Thoracic aorta (tissue), 2 donors: ENCODE measurements around the gene CHAF1B. TPM values are rescaled to one million over a fixed set of nuclear protein-coding genes. Genes with fewer than 3 reads are reported as not detected.

ENCODE experiments used
- ATAC-seq: fragments of 150-250 bp; one replicate; pipeline ENCODE4 v1.8.0; 2017; ENCODE audit warnings: low read depth; ENCODE audit not compliant: insufficient number of reproducible peaks, low FRiP score
- DNase-seq: peaks from one replicate; pipeline ENCODE4 v3.0.0-alpha.2; 2020; ENCODE audit warnings: low spot score
- H3K27ac ChIP-seq, 2 donors: fragments of 200-600 bp; sonication (generic); 1 replicate in 1 of 2; 2 replicates in 1 of 2; pipeline ENCODE4 v1.5.1; 2016; ENCODE audit warnings: mild to moderate bottlenecking in 2 of 2, moderate library complexity in 2 of 2
- H3K27me3 ChIP-seq: fragments of 200-600 bp; sonication (generic); replicated peaks from 2 replicates; pipeline ENCODE4 v1.6.0; 2016; ENCODE audit warnings: mild to moderate bottlenecking; ENCODE audit not compliant: insufficient read depth
- H3K36me3 ChIP-seq: fragments of 200-600 bp; sonication (generic); one replicate; pipeline ENCODE4 v1.5.1; 2016
- H3K4me1 ChIP-seq, 2 donors: fragments of 200-600 bp; sonication (generic); 1 replicate in 1 of 2; 2 replicates in 1 of 2; pipeline versions ENCODE4 v1.5.1 to v1.6.0; 2016; ENCODE audit warnings: low read depth in 2 of 2, mild to moderate bottlenecking in 1 of 2; ENCODE audit not compliant: control insufficient read depth in 1 of 2
- H3K4me3 ChIP-seq: fragments of 200-600 bp; sonication (generic); 2 replicates; pipeline ENCODE4 v1.5.1; 2016; ENCODE audit warnings: mild to moderate bottlenecking
- H3K9me3 ChIP-seq: fragments of 200-600 bp; sonication (generic); 2 replicates; pipeline ENCODE4 v1.5.1; 2016
- CTCF ChIP-seq: fragments of 200-600 bp; sonication (generic); IDR thresholded peaks from one replicate; pipeline ENCODE4 v1.5.1; 2019; ENCODE audit warnings: antibody characterized with exemption
- total RNA-seq, 2 donors: library from RNA; depleted of rRNA; stranded (reverse); fragments of >200 nt; gene quantifications; one replicate each; pipeline versions ENCODE4 v1.1.0 to v1.2.3, GENCODE V29; 2016

The CHAF1B gene
- total RNA-seq, 2 donors from 2014 or later = 0.35 to 1.2 TPM

GRCh38 chr21:36431252-36431651 is 46.1 kb downstream of the CHAF1B start:
- H3K27ac ChIP-seq = peak overlapping the region in 1 of 2 donors; percentile 65
- no peaks in the 10 kb centered on the region for H3K36me3 ChIP-seq
- peaks cover 2 to 16% of the 10 kb centered on the region in 2 donors for H3K4me1 ChIP-seq
- H3K4me3 ChIP-seq = peak overlapping the region; percentile 62
- ATAC-seq = no peak
- H3K9me3 ChIP-seq = no peaks in the 10 kb centered on the region
- DNase-seq = no peak
- TF ChIP-seq CTCF = no peak
- H3K27me3 ChIP-seq = no peaks in the 10 kb centered on the region

DNA sequence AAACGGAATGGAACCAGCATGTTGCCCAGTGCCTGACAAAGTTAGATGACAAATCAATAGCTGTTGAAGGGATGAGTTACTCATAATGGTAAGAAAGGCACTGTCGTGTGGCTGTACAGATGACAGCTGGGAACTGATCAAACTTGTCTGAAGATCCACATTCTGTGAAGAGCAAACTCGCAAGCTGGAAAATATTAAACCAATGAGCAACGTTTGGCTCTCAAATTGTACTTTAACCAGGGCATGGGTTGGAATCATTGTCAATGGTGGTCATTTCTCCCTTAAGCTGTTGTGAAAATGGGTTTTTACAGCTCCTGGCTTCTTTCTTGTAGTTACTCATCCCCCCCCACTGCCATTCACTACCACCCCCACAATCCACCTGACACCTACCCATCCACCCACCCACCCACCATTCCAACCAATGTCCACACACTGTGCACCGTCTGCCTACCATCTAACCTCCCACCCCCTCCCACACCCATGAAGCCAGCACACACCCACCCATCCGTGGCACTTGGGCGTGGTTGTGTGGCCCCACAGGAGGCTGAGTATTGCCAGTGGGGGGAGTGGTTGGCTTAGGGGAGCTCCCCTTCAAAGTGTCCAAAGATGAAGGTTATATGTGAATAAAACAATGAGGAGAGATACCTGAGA is 48.0 kb downstream of the CHAF1B start:
- DNase-seq = no peak

GRCh38 chr21:36434144-36434543 is 49.0 kb downstream of the CHAF1B start:
- H3K27me3 ChIP-seq = no peaks in the 10 kb centered on the region
- peaks cover 2 to 16% of the 10 kb centered on the region in 2 donors for H3K4me1 ChIP-seq
- H3K4me3 ChIP-seq = no peak overlapping the region
- H3K9me3 ChIP-seq = no peaks in the 10 kb centered on the region
- no peak for TF ChIP-seq CTCF
- DNase-seq (no peak), ATAC-seq (no peak)
- no peaks in the 10 kb centered on the region for H3K36me3 ChIP-seq
- no peak overlapping the region for H3K27ac ChIP-seq

More for the DNA sequence above, 48.0 kb downstream of the CHAF1B start:
- Histone ChIP-seq H3K27ac (no peak overlapping the region), H3K27me3 (no peaks in the 10 kb centered on the region), H3K36me3 (no peaks in the 10 kb centered on the region), H3K9me3 (no peaks in the 10 kb centered on the region), H3K4me3 (no peak overlapping the region), H3K4me1 (peaks cover 2 to 16% of the 10 kb centered on the region in 2 donors)
- ATAC-seq = no peak
- no peak for TF ChIP-seq CTCF

GRCh38 chr21:36436829-36437744 is 51.9 kb downstream of the CHAF1B start:
- no peak for ATAC-seq
- Histone ChIP-seq H3K27me3 (no peaks in the 10 kb centered on the region), H3K4me1 (no peaks in the 10 kb centered on the region), H3K27ac (no peak overlapping the region), H3K9me3 (no peaks in the 10 kb centered on the region), H3K36me3 (no peaks in the 10 kb centered on the region), H3K4me3 (no peak overlapping the region)
- TF ChIP-seq CTCF = no peak
- DNase-seq = no peak

- H3K9me3 ChIP-seq = no peaks in the 10 kb centered on the region
- H3K27ac ChIP-seq = no peak overlapping the region
- ATAC-seq (no peak), DNase-seq (no peak)
- no peaks in the 10 kb centered on the region for H3K27me3 ChIP-seq
- no peaks in the 10 kb centered on the region for H3K36me3 ChIP-seq
- H3K4me3 ChIP-seq = no peak overlapping the region
- no peaks in the 10 kb centered on the region for H3K4me1 ChIP-seq
- no peak for TF ChIP-seq CTCF
Measured at GRCh38 chr21:36437745-36438128, 52.5 kb downstream of the CHAF1B start.
